ENCODE measurements around the gene SYNM. TPM values are rescaled to one million over a fixed set of nuclear protein-coding genes. Genes with fewer than 3 reads are reported as not detected.
"Not testable (repeated sequence)": the region's sequence is repeated elsewhere in the genome, so short reads cannot be mapped to it uniquely, and the experiment has no call there.

The SYNM gene
- polyA plus RNA-seq, 1 experiment: 3.2 TPM

GRCh38 chr15:99110093-99110492 lies 5.2 kb downstream of the SYNM start:
- POLR2A ChIA-PET: no interaction called here

GRCh38 chr15:99110581-99111320 lies 5.9 kb downstream of the SYNM start:
- no peak for DNase-seq (ENCODE audit: low read depth, low spot score)
- no peak overlapping the region for H3K27ac ChIP-seq (ENCODE audit: low read depth, low read length)
- H3K4me3 ChIP-seq (ENCODE audit: low read depth, low read length): no peak overlapping the region
- no peaks in the 10 kb centered on the region for H3K9me3 ChIP-seq (ENCODE audit: control insufficient read depth, insufficient read depth, low read length)
- ChIA-PET CTCF (interaction anchor here (0.9 to 5.2 kb wide), 2 partner anchors 10 to 103 kb away, joined by 3 to 37 read pairs; no protein-coding TSS in a partner anchor), POLR2A (no interaction called here)
- no peaks in the 10 kb centered on the region for H3K27me3 ChIP-seq (ENCODE audit: control insufficient read depth, insufficient read depth, low read length)
- no peak for TF ChIP-seq CTCF (IDR thresholded peaks at IDR 0.05; ENCODE audit: low read depth, low read length)

More at GRCh38 chr15:99110093-99110492, 5.2 kb downstream of the SYNM start:
- H3K9me3 ChIP-seq (ENCODE audit: control insufficient read depth, insufficient read depth, low read length): no peaks in the 10 kb centered on the region
- no peak overlapping the region for H3K27ac ChIP-seq (ENCODE audit: low read depth, low read length)
- no peak for DNase-seq (ENCODE audit: low read depth, low spot score)
- H3K27me3 ChIP-seq (ENCODE audit: control insufficient read depth, insufficient read depth, low read length): no peaks in the 10 kb centered on the region
- no peak for TF ChIP-seq CTCF (IDR thresholded peaks at IDR 0.05; ENCODE audit: low read depth, low read length)
- CTCF ChIA-PET: interaction anchor here (0.5 to 5.2 kb wide), 3 partner anchors 9 to 103 kb away, joined by 3 to 37 read pairs (median 4); no protein-coding TSS in a partner anchor
- no peak overlapping the region for H3K4me3 ChIP-seq (ENCODE audit: low read depth, low read length)

DNA sequence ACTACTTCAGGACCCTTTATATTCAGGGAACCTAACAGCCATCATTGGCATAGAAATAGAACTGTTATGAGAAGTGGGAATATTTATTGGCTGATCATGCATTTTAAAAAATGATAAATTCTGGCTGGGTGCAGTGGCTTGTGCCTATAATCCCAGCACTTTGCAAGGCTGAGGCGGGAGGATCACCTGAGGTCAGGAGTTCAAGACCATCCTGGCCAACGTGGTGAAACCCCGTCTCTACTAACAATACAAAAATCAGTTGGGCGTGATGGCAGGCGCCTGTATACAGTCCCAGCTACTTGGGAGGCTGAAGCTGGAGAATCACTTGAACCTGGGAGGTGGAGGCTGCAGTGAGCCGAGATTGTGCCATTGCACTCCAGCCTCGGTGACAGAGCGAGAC lies 6.8 kb downstream of the SYNM start:
- CTCF ChIA-PET: interaction anchor here (0.6 to 5.2 kb wide), 3 partner anchors 11 to 102 kb away, joined by 3 to 37 read pairs (median 3); no protein-coding TSS in a partner anchor
- H3K27ac ChIP-seq (ENCODE audit: low read depth, low read length); DNase-seq (ENCODE audit: low read depth, low spot score); POLR2A ChIA-PET; H3K9me3 ChIP-seq (ENCODE audit: control insufficient read depth, insufficient read depth, low read length); H3K4me3 ChIP-seq (ENCODE audit: low read depth, low read length); H3K27me3 ChIP-seq (ENCODE audit: control insufficient read depth, insufficient read depth, low read length): not testable (repeated sequence)

DNA sequence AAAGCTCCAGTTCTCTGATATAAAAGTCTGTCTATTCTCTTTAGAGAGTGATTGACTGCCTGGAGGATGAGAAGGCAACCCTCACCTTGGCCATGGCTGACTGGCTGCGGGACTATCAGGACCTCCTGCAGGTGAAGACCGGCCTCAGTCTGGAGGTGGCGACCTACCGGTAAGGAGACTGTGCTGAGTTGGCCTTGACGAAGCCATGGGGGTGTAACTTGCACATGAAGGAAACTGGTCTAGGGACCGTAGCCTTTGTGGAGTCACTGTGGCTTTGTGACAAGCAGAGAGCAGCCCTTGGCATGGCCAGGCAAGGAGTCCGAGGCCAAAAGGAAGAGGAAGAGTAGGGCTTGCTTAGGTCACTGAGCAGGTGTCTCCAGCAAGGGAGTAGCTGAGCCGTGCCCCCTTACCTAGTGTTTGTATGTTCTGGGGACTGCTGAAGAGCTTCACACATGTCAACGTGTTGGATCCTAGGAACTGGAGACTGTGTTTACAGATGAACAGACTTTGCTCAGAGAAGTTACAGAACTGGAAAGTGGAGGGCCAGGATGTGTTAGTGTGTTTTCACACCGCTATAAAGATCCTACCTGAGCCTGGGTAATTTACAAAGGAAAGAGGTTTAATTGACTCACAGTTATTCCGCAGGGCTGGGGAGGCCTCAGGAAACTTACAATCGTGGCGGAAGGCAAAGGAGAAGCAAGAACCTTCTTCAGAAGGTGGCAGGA lies 8.8 kb downstream of the SYNM start:
- Histone ChIP-seq H3K27ac (ENCODE audit: low read depth, low read length) (no peak overlapping the region), H3K4me3 (ENCODE audit: low read depth, low read length) (no peak overlapping the region), H3K9me3 (ENCODE audit: control insufficient read depth, insufficient read depth, low read length) (no peaks in the 10 kb centered on the region; the same call in 1 of the 2 replicates), H3K27me3 (ENCODE audit: control insufficient read depth, insufficient read depth, low read length) (no peaks in the 10 kb centered on the region)
- DNase-seq (ENCODE audit: low read depth, low spot score): no peak
- TF ChIP-seq CTCF (IDR thresholded peaks at IDR 0.05; ENCODE audit: low read depth, low read length): no peak
- ChIA-PET CTCF (interaction anchor here (0.6 to 5.2 kb wide), 4 partner anchors 8 to 37 kb away, joined by 3 to 37 read pairs (median 4); no protein-coding TSS in a partner anchor), POLR2A (no interaction called here)

GRCh38 chr15:99114511-99115299 lies 9.8 kb downstream of the SYNM start:
- H3K27me3 ChIP-seq (ENCODE audit: control insufficient read depth, insufficient read depth, low read length): no peaks in the 10 kb centered on the region
- DNase-seq (ENCODE audit: low read depth, low spot score): no peak
- CTCF ChIA-PET: no interaction called here

More at GRCh38 chr15:99114511-99115299, 9.8 kb downstream of the SYNM start:
- no peaks in the 10 kb centered on the region; the same call in 1 of the 2 replicates for H3K9me3 ChIP-seq (ENCODE audit: control insufficient read depth, insufficient read depth, low read length)
- POLR2A ChIA-PET: no interaction called here
- H3K4me3 ChIP-seq (ENCODE audit: low read depth, low read length): no peak overlapping the region
- no peak overlapping the region for H3K27ac ChIP-seq (ENCODE audit: low read depth, low read length)
- no peak for TF ChIP-seq CTCF (IDR thresholded peaks at IDR 0.05; ENCODE audit: low read depth, low read length)
